ENCODE data around the gene UBL4A.
"Not testable (repeated sequence)": the region's sequence is repeated elsewhere in the genome, so short reads cannot be mapped to it uniquely, and the experiment has no call there.

The UBL4A gene

DNA sequence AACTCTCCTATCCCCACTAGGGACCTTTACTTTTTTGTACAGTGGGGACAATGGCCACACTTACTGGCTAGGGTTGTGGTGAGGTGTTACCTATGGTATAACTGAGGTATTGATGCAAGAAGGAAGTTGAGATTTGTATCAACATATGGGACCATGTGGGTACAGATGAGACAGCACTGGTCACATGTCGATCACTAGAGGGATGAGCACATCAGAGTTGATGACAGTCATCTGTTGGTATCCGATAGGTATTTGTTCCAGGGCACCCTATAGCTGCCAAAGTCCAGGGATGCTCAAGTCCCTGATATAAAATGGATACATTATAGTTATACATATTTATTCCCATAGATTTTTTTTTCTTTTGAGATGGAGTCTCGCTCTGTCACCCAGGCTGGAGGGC is 16.6 kb upstream of the UBL4A start:
- H3K27ac ChIP-seq (ENCODE audit: low read depth, low read length), result no peak overlapping the region
- H3K36me3 ChIP-seq (ENCODE audit: control insufficient read depth, insufficient read depth, low read length), result no peaks in the 10 kb centered on the region
- no peaks in the 10 kb centered on the region for H3K27me3 ChIP-seq (ENCODE audit: control insufficient read depth, insufficient read depth, low read length)
- no peaks in the 10 kb centered on the region for H3K4me1 ChIP-seq (ENCODE audit: control insufficient read depth, insufficient read depth, low read length)
- H3K9ac ChIP-seq (ENCODE audit: low read length), result no peak overlapping the region
- no peak overlapping the region for H3K4me3 ChIP-seq (ENCODE audit: low read length)

DNA sequence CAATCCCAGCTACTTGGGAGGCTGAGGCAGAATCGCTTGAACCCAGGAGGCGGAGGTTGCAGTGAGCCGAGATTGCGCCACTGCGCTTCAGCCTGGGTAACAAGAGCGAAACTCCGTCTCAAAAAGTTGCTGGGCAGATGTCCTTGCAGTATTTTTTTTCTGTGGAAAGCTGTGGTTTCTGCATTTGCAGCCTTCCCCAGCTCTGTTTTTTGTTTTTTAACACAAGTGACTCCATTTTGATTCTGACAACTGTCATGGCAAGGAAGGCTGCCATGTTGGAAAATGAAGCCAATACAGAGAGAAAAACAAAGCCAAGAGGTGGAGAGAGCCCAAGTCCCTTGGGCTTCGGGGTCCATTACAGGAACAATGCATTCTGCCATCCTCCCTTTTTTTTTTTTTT is 15.7 kb upstream of the UBL4A start:
- Histone ChIP-seq H3K27ac (ENCODE audit: low read depth, low read length) (no peak overlapping the region), H3K36me3 (ENCODE audit: control insufficient read depth, insufficient read depth, low read length) (no peaks in the 10 kb centered on the region), H3K4me3 (ENCODE audit: low read length) (no peak overlapping the region), H3K4me1 (ENCODE audit: control insufficient read depth, insufficient read depth, low read length) (no peaks in the 10 kb centered on the region), H3K9ac (ENCODE audit: low read length) (no peak overlapping the region), H3K27me3 (ENCODE audit: control insufficient read depth, insufficient read depth, low read length) (no peaks in the 10 kb centered on the region)

DNA sequence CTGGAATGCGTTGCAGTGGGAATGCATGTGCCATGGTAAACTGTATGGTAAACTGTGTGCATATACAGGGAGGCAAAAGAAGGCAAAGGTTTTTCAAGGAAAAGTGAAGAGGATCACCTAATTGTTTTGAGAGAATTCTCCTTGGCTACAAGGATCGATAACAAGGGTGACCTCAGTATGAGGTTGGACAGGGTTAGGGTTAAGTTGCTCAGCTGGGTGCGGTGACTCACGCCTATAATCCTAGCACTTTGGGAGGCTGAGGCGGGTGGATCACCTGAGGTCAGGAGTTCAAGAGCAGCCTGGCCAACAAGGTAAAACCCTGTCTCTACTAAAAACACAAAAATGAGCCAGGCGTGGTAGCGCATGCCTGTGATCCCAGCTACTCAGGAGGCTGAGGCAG is 15.0 kb upstream of the UBL4A start:
- not testable (repeated sequence) for H3K36me3 ChIP-seq (ENCODE audit: control insufficient read depth, insufficient read depth, low read length); H3K27ac ChIP-seq (ENCODE audit: low read depth, low read length); H3K27me3 ChIP-seq (ENCODE audit: control insufficient read depth, insufficient read depth, low read length); H3K4me3 ChIP-seq (ENCODE audit: low read length); H3K4me1 ChIP-seq (ENCODE audit: control insufficient read depth, insufficient read depth, low read length); H3K9ac ChIP-seq (ENCODE audit: low read length)

DNA sequence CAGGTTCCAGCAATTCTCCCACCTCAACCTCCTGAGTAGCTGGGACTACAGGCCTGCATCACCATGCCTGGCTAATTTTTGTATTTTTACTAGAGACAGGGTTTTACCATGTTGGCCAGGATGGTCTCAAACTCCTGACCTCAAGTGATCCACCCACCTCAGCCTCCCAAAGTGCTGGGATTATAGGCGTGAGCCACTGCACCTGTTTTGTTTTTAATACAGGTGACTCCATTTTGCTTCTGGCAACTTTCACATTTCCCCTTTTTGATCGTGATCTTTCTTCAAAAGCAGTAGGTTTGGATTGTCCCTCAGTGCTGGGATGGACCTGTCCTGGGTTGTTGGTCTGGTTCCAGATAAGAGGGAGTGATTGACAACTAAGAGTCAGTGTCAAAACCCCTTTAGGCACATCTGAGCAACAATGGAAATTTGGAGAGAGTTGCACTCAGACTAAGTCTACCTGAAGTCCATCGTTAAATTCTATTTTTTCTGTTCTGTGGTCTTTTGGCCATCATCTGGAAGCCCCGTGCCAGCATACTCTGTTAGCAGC is 10.2 kb upstream of the UBL4A start:
- not testable (repeated sequence) for H3K4me1 ChIP-seq (ENCODE audit: control insufficient read depth, insufficient read depth, low read length); H3K36me3 ChIP-seq (ENCODE audit: control insufficient read depth, insufficient read depth, low read length); H3K27me3 ChIP-seq (ENCODE audit: control insufficient read depth, insufficient read depth, low read length); H3K27ac ChIP-seq (ENCODE audit: low read depth, low read length); H3K9ac ChIP-seq (ENCODE audit: low read length); H3K4me3 ChIP-seq (ENCODE audit: low read length)

DNA sequence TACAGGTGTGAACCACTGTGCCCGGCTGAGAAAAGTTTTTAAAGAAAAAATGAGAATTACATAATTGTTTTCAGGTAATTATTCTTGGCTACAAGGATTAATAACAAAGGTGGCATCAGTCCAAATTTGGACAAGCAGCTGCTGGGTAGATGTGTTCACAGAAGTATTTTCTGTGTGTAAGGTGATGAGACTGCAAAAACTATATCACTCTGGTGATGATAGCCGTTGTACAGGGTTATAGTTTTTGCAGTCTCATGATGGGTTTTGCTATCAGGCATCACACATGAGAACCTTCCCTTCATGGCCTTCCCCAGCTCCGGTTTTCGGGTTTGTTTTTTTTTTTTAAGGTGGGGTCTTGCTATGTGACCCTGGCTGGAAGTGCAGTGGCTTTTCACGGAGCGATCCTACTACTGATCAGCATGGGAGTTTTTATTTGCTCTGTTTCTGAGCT is 9.1 kb upstream of the UBL4A start:
- no peaks in the 10 kb centered on the region for H3K27me3 ChIP-seq (ENCODE audit: control insufficient read depth, insufficient read depth, low read length)
- no peaks in the 10 kb centered on the region for H3K36me3 ChIP-seq (ENCODE audit: control insufficient read depth, insufficient read depth, low read length)

DNA sequence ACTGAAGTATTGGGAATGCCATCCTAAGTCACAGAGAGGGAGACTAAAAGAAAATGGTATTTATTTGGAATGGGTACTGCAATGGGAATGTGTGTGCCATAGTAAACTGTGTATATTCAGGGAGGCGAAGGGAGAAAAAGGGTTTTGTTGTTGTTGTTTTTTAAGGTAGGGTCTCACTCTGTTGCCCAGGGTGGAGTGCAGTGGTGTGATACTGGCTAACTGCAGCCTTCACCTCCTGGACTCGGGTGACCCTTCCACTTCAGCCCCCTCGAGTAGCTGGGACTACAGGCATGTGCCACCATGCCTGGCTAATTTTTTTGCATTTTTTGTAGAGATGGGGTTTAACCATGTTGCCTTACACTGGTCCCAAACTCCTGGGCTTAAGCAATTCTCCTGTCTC is 8.3 kb upstream of the UBL4A start:
- Histone ChIP-seq H3K4me3 (ENCODE audit: low read length) (no peak overlapping the region), H3K27ac (ENCODE audit: low read depth, low read length) (no peak overlapping the region), H3K36me3 (ENCODE audit: control insufficient read depth, insufficient read depth, low read length) (no peaks in the 10 kb centered on the region), H3K27me3 (ENCODE audit: control insufficient read depth, insufficient read depth, low read length) (no peaks in the 10 kb centered on the region), H3K9ac (ENCODE audit: low read length) (no peak overlapping the region), H3K4me1 (ENCODE audit: control insufficient read depth, insufficient read depth, low read length) (no peaks in the 10 kb centered on the region)

More for the DNA sequence above, 9.1 kb upstream of the UBL4A start:
- H3K4me1 ChIP-seq (ENCODE audit: control insufficient read depth, insufficient read depth, low read length), result no peaks in the 10 kb centered on the region
- no peak overlapping the region for H3K9ac ChIP-seq (ENCODE audit: low read length)
- no peak overlapping the region for H3K27ac ChIP-seq (ENCODE audit: low read depth, low read length)
- H3K4me3 ChIP-seq (ENCODE audit: low read length), result no peak overlapping the region

DNA sequence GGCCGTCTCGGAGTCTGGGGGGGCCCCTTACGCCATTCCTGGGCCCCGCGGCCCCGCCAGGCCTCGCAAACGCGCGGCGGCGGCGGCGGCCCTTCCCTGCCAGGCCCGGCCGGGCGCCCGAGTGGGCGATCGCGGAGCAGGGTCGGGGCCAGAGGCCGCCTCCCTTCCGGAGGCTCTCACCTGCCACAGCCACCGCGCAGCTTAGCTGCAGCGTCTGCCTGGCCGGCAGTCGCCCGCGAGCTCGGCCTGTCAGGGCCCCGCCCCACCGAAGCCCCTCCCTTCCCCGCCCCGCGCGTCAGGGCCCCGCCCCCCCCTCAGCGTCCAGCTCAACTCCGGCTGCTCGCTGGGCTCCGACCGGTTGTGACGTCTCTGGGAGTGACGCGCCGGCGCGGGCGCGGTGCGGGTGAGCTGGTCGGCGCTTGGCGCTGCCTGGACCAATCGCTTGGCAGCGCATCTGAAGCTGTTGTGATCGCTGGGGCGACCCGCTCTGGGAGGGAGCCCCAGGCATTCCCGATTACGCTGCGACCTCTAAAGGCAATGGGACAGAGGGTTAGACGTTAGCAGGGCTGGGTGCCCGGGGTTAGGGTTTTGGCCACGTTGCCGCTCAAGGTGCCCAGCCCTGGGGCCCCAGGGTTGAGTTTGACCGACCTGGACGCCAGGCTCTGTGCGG is 4.1 kb upstream of the UBL4A start, which contains the start of gene SLC10A3:
TSS of gene SLC10A3 (minus strand) at position 216 of the 670 bp plus-strand sequence. CDS start 1,689 bp downstream, outside the sequence.
- H3K4me1 ChIP-seq (ENCODE audit: control insufficient read depth, insufficient read depth, low read length), result no peaks in the 10 kb centered on the region

DNA sequence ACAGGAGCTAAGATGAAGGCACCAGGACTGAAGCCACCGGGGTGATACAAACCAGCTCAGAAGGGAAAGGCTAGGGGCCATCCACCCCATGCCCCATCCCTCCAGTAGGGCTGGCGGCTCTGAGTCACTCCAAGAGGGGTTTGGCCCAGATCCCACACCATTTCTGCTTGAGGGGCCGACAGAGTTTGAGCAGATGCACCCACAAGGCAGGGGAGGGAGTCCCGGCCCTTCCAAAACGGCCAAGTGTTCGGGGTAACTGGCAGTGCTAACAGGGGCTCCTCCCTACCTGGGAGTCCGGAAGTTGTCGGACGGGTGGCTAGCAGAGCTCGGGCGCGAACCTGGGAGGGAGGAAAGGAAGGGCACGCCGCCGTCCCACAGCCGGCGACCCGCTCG is 3.6 kb upstream of the UBL4A start:
- peak overlapping the region; percentile 79 for H3K4me3 ChIP-seq (ENCODE audit: low read length)
- H3K9ac ChIP-seq (ENCODE audit: low read length), result peak overlapping the region; percentile 59
- no peaks in the 10 kb centered on the region for H3K36me3 ChIP-seq (ENCODE audit: control insufficient read depth, insufficient read depth, low read length)
- no peaks in the 10 kb centered on the region for H3K27me3 ChIP-seq (ENCODE audit: control insufficient read depth, insufficient read depth, low read length)
- H3K27ac ChIP-seq (ENCODE audit: low read depth, low read length), result peak overlapping the region; percentile 85
- H3K4me1 ChIP-seq (ENCODE audit: control insufficient read depth, insufficient read depth, low read length), result peaks cover 3% of the 10 kb centered on the region

More for the DNA sequence above, 4.1 kb upstream of the UBL4A start, which contains the start of gene SLC10A3:
- H3K36me3 ChIP-seq (ENCODE audit: control insufficient read depth, insufficient read depth, low read length), result no peaks in the 10 kb centered on the region
- H3K27me3 ChIP-seq (ENCODE audit: control insufficient read depth, insufficient read depth, low read length), result no peaks in the 10 kb centered on the region
- peak within 1 kb of the TSS; percentile 79 for H3K4me3 ChIP-seq (ENCODE audit: low read length)
- H3K27ac ChIP-seq (ENCODE audit: low read depth, low read length), result peak within 1 kb of the TSS; percentile 92
- H3K9ac ChIP-seq (ENCODE audit: low read length), result peak within 1 kb of the TSS; percentile 77

DNA sequence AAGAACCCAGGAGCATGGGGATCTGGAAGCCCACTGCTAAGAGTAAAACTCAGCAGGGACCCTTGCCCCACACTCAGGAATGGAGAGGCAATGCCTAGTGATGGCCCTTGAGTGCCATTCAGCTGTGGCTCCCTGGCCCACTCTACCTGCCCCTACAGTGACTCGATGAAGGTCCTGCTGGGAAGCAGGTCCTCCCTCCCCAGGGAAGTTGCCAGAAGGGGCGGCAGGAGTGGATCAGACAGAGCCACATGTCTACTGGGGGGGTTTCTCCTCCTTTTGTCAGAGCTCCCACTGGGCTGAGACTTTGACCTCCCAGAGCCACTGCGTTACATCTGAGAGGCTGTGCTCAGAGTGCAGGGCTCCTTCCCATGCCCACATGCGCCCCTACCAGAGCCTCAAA is 2.8 kb upstream of the UBL4A start:
- Histone ChIP-seq H3K4me1 (ENCODE audit: control insufficient read depth, insufficient read depth, low read length) (peaks cover 3% of the 10 kb centered on the region), H3K36me3 (ENCODE audit: control insufficient read depth, insufficient read depth, low read length) (no peaks in the 10 kb centered on the region), H3K4me3 (ENCODE audit: low read length) (peak overlapping the region; percentile 79), H3K27ac (ENCODE audit: low read depth, low read length) (peak overlapping the region; percentile 85), H3K27me3 (ENCODE audit: control insufficient read depth, insufficient read depth, low read length) (no peaks in the 10 kb centered on the region), H3K9ac (ENCODE audit: low read length) (no peak overlapping the region)

DNA sequence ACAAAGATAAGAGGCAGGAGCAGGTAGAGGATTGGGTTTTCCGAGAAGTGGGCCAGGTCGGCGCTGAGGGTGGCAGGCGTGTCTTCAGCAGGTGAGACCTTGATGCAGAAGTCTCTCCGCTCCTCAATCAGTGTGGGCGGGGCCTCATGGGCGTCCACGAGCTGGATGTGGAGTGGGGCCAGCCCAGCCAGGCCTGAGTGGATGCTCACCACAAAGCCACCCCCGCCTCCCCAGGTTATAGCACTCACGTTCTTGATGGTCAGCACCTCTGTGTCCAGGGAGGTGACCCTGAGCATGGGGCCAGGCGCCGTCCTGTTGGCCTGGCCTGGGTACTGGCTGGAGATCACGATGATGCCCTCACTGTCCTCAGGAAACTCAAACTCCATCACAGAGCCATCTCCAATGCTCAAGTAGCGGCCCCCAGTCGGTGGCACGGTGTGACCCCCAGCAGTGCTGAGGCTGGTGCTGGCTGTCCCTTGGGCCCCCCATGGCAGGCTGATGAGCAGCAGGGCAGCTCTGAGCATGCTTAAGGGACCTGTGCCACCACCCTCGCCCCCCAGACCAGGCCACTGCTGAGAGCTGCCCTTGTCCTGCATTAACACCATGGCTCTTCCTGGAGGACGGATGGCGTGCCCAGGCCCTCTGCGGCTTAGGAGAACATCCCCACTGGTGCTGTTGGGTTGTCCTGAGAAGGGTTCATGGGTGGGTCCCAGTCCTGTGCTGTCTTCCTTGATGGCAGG is 2.1 kb upstream of the UBL4A start:
- H3K36me3 ChIP-seq (ENCODE audit: control insufficient read depth, insufficient read depth, low read length), result no peaks in the 10 kb centered on the region
- peaks cover 3% of the 10 kb centered on the region for H3K4me1 ChIP-seq (ENCODE audit: control insufficient read depth, insufficient read depth, low read length)
- no peaks in the 10 kb centered on the region for H3K27me3 ChIP-seq (ENCODE audit: control insufficient read depth, insufficient read depth, low read length)
- H3K4me3 ChIP-seq (ENCODE audit: low read length), result no peak overlapping the region
- no peak overlapping the region for H3K9ac ChIP-seq (ENCODE audit: low read length)
- H3K27ac ChIP-seq (ENCODE audit: low read depth, low read length), result no peak overlapping the region

DNA sequence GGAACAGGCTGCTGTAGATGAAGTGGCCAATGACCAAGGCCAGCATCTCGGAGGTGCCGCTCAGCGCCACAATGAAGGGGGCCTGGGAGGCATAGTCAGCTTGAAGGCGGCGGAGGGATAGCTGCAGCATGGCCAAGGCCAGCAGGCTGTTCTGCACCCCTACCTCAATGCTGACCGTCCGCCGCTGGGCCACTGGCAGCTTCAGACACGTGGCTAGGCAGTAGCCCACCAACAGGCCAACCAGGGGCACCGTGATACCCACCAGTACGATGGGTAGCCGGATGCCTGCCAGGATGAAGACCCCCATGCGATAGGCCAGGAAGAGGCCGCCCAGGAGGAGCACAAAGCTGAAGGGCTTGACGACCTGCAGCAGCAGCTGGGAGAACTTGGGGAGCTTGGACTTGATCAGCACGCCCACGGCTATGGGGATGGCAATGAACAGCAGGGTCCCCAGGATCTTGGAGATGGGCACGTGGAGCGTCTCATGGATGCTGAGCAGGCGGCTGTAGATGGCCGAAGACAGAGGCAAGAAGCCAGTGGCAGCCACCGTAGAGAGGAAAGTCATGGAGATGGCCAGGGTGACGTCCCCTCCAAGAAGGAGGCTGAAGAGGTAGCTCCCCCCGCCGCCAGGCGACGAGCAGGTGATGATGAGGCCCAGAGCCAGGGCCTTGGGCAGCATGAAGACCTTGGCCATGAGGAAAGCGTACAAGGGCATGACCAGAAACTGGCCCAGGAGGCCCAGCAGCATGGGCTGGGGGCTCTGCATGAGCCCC is 1.3 kb upstream of the UBL4A start:
- no peak overlapping the region for H3K27ac ChIP-seq (ENCODE audit: low read depth, low read length)

DNA sequence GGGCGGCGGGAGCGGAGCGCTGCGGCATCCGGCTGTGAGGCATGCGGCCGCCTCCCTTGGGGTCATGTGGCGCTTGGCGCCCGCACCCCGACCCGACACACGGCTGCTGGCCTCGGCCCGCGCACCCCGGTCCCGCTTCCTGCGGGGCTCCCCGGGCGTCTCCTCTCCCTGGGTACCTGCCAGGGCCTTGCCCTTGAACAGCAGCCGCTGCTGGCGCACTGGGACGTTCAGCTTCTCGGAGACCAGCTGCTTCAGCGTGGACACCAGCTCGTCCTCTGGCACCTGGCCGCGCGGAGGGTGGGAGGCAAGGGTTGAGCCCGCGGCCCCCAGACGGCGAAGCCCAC is 391 bp downstream of the UBL4A start:
- peak overlapping the region; percentile 63 for H3K27ac ChIP-seq (ENCODE audit: low read depth, low read length)
- peak overlapping the region; percentile 62 for H3K9ac ChIP-seq (ENCODE audit: low read length)
- peaks cover 3% of the 10 kb centered on the region for H3K4me1 ChIP-seq (ENCODE audit: control insufficient read depth, insufficient read depth, low read length)
- peaks cover 4% of the 10 kb centered on the region for H3K27me3 ChIP-seq (ENCODE audit: control insufficient read depth, insufficient read depth, low read length)
- peak overlapping the region; percentile 58 for H3K4me3 ChIP-seq (ENCODE audit: low read length)
- H3K36me3 ChIP-seq (ENCODE audit: control insufficient read depth, insufficient read depth, low read length), result no peaks in the 10 kb centered on the region

More for the DNA sequence above, 1.3 kb upstream of the UBL4A start:
- no peaks in the 10 kb centered on the region for H3K36me3 ChIP-seq (ENCODE audit: control insufficient read depth, insufficient read depth, low read length)
- peaks cover 3% of the 10 kb centered on the region for H3K4me1 ChIP-seq (ENCODE audit: control insufficient read depth, insufficient read depth, low read length)
- H3K9ac ChIP-seq (ENCODE audit: low read length), result no peak overlapping the region
- H3K4me3 ChIP-seq (ENCODE audit: low read length), result no peak overlapping the region
- H3K27me3 ChIP-seq (ENCODE audit: control insufficient read depth, insufficient read depth, low read length), result peaks cover 2% of the 10 kb centered on the region
